ENCODE measurements around the gene NDUFAF5.

DNA sequence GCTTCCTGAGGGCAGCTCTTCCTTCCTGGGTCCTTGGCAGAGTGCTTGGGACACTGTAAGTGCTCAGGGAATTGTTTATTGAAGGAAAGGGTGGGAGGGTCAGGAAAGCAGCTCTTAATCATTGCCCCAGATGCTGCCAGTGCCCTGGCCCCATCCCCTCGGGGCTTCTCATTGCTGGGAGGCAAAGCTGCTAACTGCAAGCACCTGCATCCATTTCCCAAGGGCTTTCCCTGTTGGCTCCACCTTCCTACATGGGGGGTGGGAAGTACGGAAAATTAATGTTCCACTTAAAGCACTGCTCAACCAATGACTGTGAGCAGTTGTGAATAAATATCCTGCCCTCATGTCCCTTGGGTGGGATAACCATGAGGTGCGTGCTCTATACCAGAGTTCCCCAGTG is 56.4 kb downstream of the NDUFAF5 start:
- TF ChIP-seq, protein P1, sequence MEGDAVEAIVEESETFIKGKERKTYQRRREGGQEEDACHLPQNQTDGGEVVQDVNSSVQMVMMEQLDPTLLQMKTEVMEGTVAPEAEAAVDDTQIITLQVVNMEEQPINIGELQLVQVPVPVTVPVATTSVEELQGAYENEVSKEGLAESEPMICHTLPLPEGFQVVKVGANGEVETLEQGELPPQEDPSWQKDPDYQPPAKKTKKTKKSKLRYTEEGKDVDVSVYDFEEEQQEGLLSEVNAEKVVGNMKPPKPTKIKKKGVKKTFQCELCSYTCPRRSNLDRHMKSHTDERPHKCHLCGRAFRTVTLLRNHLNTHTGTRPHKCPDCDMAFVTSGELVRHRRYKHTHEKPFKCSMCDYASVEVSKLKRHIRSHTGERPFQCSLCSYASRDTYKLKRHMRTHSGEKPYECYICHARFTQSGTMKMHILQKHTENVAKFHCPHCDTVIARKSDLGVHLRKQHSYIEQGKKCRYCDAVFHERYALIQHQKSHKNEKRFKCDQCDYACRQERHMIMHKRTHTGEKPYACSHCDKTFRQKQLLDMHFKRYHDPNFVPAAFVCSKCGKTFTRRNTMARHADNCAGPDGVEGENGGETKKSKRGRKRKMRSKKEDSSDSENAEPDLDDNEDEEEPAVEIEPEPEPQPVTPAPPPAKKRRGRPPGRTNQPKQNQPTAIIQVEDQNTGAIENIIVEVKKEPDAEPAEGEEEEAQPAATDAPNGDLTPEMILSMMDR (IDR thresholded peaks at IDR 0.05): no peak
- TF ChIP-seq POLR2A (IDR thresholded peaks at IDR 0.05): no peak
- no peak for TF ChIP-seq POLR2AphosphoS5 (IDR thresholded peaks at IDR 0.05)
